Activated naive CD4-positive, alpha-beta T cell treated with Interleukin-2 at 50 U/mL for 16 hours (primary cell): ENCODE data around the gene CDKN1A.

Experiments
- DNase-seq: peaks from one replicate; pipeline ENCODE4 v3.0.0-alpha.2; 2020

The CDKN1A gene

GRCh38 chr6:36656441-36656840, 22.1 kb upstream of the CDKN1A start:
- DNase-seq = no peak

- DNase-seq = no peak
Measured at GRCh38 chr6:36657271-36657670, 21.2 kb upstream of the CDKN1A start.

GRCh38 chr6:36657942-36658544, 20.5 kb upstream of the CDKN1A start:
- DNase-seq = no peak

- no peak for DNase-seq
Measured at GRCh38 chr6:36659271-36659670, 19.2 kb upstream of the CDKN1A start.

GRCh38 chr6:36660771-36661471, 17.6 kb upstream of the CDKN1A start:
- DNase-seq = no peak

- no peak for DNase-seq
Measured at GRCh38 chr6:36662380-36662779, 16.1 kb upstream of the CDKN1A start.

GRCh38 chr6:36662827-36663256, 15.7 kb upstream of the CDKN1A start:
- DNase-seq = no peak

GRCh38 chr6:36663504-36664446, 14.7 kb upstream of the CDKN1A start:
- no peak for DNase-seq

- DNase-seq = no peak
Measured at GRCh38 chr6:36665180-36665579, 13.3 kb upstream of the CDKN1A start.

GRCh38 chr6:36666287-36666686, 12.2 kb upstream of the CDKN1A start:
- no peak for DNase-seq

- no peak for DNase-seq
Measured at GRCh38 chr6:36666826-36667591, 11.5 kb upstream of the CDKN1A start.

GRCh38 chr6:36668591-36668990, 9.9 kb upstream of the CDKN1A start:
- no peak for DNase-seq

GRCh38 chr6:36669002-36669401, 9.5 kb upstream of the CDKN1A start:
- DNase-seq = no peak

- DNase-seq = no peak
Measured at GRCh38 chr6:36670271-36670670, 8.2 kb upstream of the CDKN1A start.

- no peak for DNase-seq
Measured at GRCh38 chr6:36671687-36672375, 6.7 kb upstream of the CDKN1A start.

- no peak for DNase-seq
Measured at GRCh38 chr6:36673882-36674281, 4.6 kb upstream of the CDKN1A start.

GRCh38 chr6:36674942-36675341, 3.6 kb upstream of the CDKN1A start:
- no peak for DNase-seq

- DNase-seq = no peak
Measured at GRCh38 chr6:36676141-36677058, 2.1 kb upstream of the CDKN1A start.

GRCh38 chr6:36677059-36677749, 1.3 kb upstream of the CDKN1A start:
- no peak for DNase-seq

GRCh38 chr6:36677753-36678487, 594 bp upstream of the CDKN1A start:
- DNase-seq = no peak
